K562 (cell line): ENCODE measurements around the gene ROR2. TPM values are rescaled to one million over a fixed set of nuclear protein-coding genes. Genes with fewer than 3 reads are reported as not detected.

Source experiments
- ATAC-seq: fragments of 200-7000 bp; cut with Tn5 transposase; 3 replicates; pipeline ENCODE4 v1.9.1; 2020; ENCODE audit warnings: moderate library complexity
- BruUV-seq: library from RNA; stranded (reverse); fragments of 400-500 nt; replicated peaks from 2 replicates; lab custom pipeline; 2021; lab: Mats Ljungman, UMichigan
- CTCF ChIA-PET: fragments of 300-600 bp; formaldehyde crosslinking; extraction: SDS; loops from one replicate; lab custom pipeline; 2021; ENCODE audit warnings: low intra/inter-chr PET ratio; lab: Yijun Ruan, JAX
- POLR2A ChIA-PET: fragments of 300-600, 350-650 bp; sonication (Branson Sonifier 250); formaldehyde crosslinking; extraction: SDS; loops from one replicate; lab custom pipeline; 2021; ENCODE audit warnings: antibody characterized with exemption, inconsistent platforms; lab: Yijun Ruan, JAX
- DNase-seq, 4 experiments: peaks; one replicate each; pipeline versions ENCODE4 v3.0.0 to v3.0.0-alpha.2; 2011 to 2018; ENCODE audit warnings: low spot score in 3 of 4, mixed read lengths in 3 of 4; ENCODE audit errors: extremely low read depth in 1 of 4
- FAIRE-seq: peaks from 2 replicates; lab custom pipeline; 2011; peaks lifted over from hg19 to GRCh38; lab: Jason Lieb, UNC
- H2AFZ ChIP-seq: 2 replicates; pipeline ENCODE4 v1.6.0; 2011; ENCODE audit warnings: low read depth, low read length, control low read depth, inconsistent platforms
- H3K27ac ChIP-seq: fragments of 200-600 bp; 3 replicates; pipeline ENCODE4 v1.8.0; 2011; ENCODE audit warnings: low read depth, mild to moderate bottlenecking, control low read depth, inconsistent platforms, low read length, moderate library complexity, mixed read lengths; ENCODE audit errors: extremely low read depth
- H3K27me3 ChIP-seq, 2 experiments: fragments of 300-600 bp in 1 of 2; 2 replicates in 1 of 2; 3 replicates in 1 of 2; pipeline versions ENCODE4 v1.6.0 to v1.8.0; 2011; ENCODE audit warnings: inconsistent platforms in 2 of 2, low read length in 2 of 2, mild to moderate bottlenecking in 1 of 2, mixed read lengths in 1 of 2, moderate library complexity in 1 of 2; ENCODE audit not compliant: control insufficient read depth in 2 of 2, insufficient read depth in 2 of 2
- H3K36me3 ChIP-seq: fragments of 300-600 bp; 3 replicates; pipeline ENCODE4 v1.8.0; 2011; ENCODE audit warnings: mild to moderate bottlenecking, low read length, inconsistent platforms; ENCODE audit not compliant: control insufficient read depth, insufficient read depth
- H3K4me1 ChIP-seq, 2 experiments: fragments of 200-600 bp in 1 of 2; replicated peaks in 1 of 2; 2 replicates in 1 of 2; 3 replicates in 1 of 2; pipeline versions ENCODE4 v1.5.1 to v1.8.0; 2011; ENCODE audit warnings: inconsistent platforms in 2 of 2, low read length in 2 of 2, mild to moderate bottlenecking in 1 of 2, mixed read lengths in 1 of 2, moderate library complexity in 1 of 2; ENCODE audit not compliant: control insufficient read depth in 2 of 2, insufficient read depth in 2 of 2
- H3K4me2 ChIP-seq: 2 replicates; pipeline ENCODE4 v1.6.1; 2011; ENCODE audit warnings: low read length, control low read depth, inconsistent platforms, mixed read lengths; ENCODE audit not compliant: insufficient read depth
- H3K4me3 ChIP-seq: fragments of 200-600 bp; sonication (generic), shearing (Covaris generic); 2 replicates; pipeline ENCODE4 v1.5.1; 2016; ENCODE audit warnings: control low read depth, inconsistent platforms
- H3K79me2 ChIP-seq: fragments of 200-600 bp; 3 replicates; pipeline ENCODE4 v1.8.0; 2011; ENCODE audit warnings: low read length, inconsistent platforms; ENCODE audit not compliant: control insufficient read depth, insufficient read depth
- H3K9ac ChIP-seq, 2 experiments: 2 replicates each; pipeline versions ENCODE4 v1.6.0 to v1.6.1; 2011; ENCODE audit warnings: low read depth in 2 of 2, low read length in 2 of 2, control low read depth in 1 of 2, inconsistent platforms in 1 of 2, mild to moderate bottlenecking in 1 of 2, mixed read lengths in 1 of 2; ENCODE audit not compliant: insufficient read depth in 1 of 2
- H3K9me1 ChIP-seq: one replicate; pipeline ENCODE4 v1.6.0; 2011; ENCODE audit warnings: inconsistent platforms, mild to moderate bottlenecking, low read length, moderate library complexity; ENCODE audit not compliant: control insufficient read depth, insufficient read depth
- H3K9me3 ChIP-seq: replicated peaks from 2 replicates; pipeline ENCODE4 v1.5.1; 2011; ENCODE audit warnings: low read depth, low read length, inconsistent platforms; ENCODE audit not compliant: control insufficient read depth, insufficient read depth
- H4K20me1 ChIP-seq: replicated peaks from 2 replicates; pipeline ENCODE4 v1.6.1; 2011; ENCODE audit warnings: low read length, inconsistent platforms, mixed read lengths; ENCODE audit not compliant: control insufficient read depth, insufficient read depth
- PML ChIP-seq: IDR thresholded peaks from 2 replicates; pipeline ENCODE4 v1.6.1; 2012; ENCODE audit warnings: low read length, inconsistent platforms
- TEAD2 ChIP-seq: fragments of 450-650 bp; IDR thresholded peaks from 2 replicates; pipeline ENCODE4 v1.6.1; 2016; ENCODE audit warnings: missing genetic modification characterization, control low read depth, missing compliant biosample characterization
- WGBS: fragments of 100-300 bp; shearing (Covaris generic); methylation state at CpG from one replicate; pipeline ENCODE4 v1.1.6; 2016; ENCODE audit warnings: low coverage, mixed read lengths; ENCODE audit not compliant: insufficient coverage; ENCODE audit errors: missing lambda C conversion rate; 5-methylcytosine and 5-hydroxymethylcytosine counted together
- in situ Hi-C: fragments of 300-500 bp; cut with MboI; formaldehyde crosslinking; loops from 4 replicates; pipeline ENCODE4 v1.15.0; 2018; ENCODE audit warnings: inconsistent platforms, mixed read lengths
- intact Hi-C: fragments of 100-400 bp; cut with micrococcal nuclease; formaldehyde crosslinking; loops from 2 replicates; pipeline ENCODE4 v1.14.2; 2022
- polyA plus RNA-seq, 8 experiments: library from polyadenylated mRNA; depleted of rRNA in 4 of 8; stranded (reverse) in 5 of 8; unstranded in 3 of 8; fragments of >200 nt; fragmentation: Nextera tagmentation in 2 of 8; fragmentation: Illumina TruSeq in 1 of 8; extraction: Ambion mirVana in 2 of 8; extraction: Trizol in 1 of 8; gene quantifications; 2 replicates each; pipeline versions ENCODE4 v1.2.1 to v1.2.3, GENCODE V29; 2011 to 2014; ENCODE audit warnings: inconsistent platforms in 1 of 8, missing spikeins in 1 of 8
- total RNA-seq, 7 experiments: library from RNA; depleted of rRNA in 6 of 7; stranded (reverse); fragments of >200 nt in 6 of 7; fragmentation: Illumina TruSeq in 2 of 7; extraction: Trizol in 2 of 7; gene quantifications; 2 replicates each; pipeline versions ENCODE4 v1.2.1 to v1.2.3, GENCODE V29; 2011 to 2021; ENCODE audit warnings: low replicate concordance in 1 of 7
- TF ChIP-seq, protein P1 (sequence below), 2 experiments: fragments of 450-650 bp in 1 of 2; sonication (generic) in 1 of 2; formaldehyde crosslinking; conservative IDR thresholded peaks; 2 replicates each; pipeline versions ENCODE4 v1.4.0 to v1.8.1; 2020 to 2022; ENCODE audit warnings: mild to moderate bottlenecking in 1 of 2, missing genetic modification reagents in 1 of 2
- TF ChIP-seq, protein P2 (sequence below): fragments of 250-450 bp; sonication (Bioruptor Pico); IDR thresholded peaks from 2 replicates; pipeline ENCODE4 v1.4.0; 2020; ENCODE audit warnings: borderline replicate concordance
- TF ChIP-seq, protein P3 (sequence below): conservative IDR thresholded peaks from 2 replicates; pipeline ENCODE4 v1.6.1; 2011; ENCODE audit warnings: low read depth, mild to moderate bottlenecking, low read length; ENCODE audit not compliant: control insufficient read depth

The ROR2 gene
- total and polyA plus RNA-seq, 9 of the 15 experiments (the other 6 are each of a cell fraction or from before 2014, with no cell fraction given) = 5.6 to 33.8 (median 15.3) TPM

DNA sequence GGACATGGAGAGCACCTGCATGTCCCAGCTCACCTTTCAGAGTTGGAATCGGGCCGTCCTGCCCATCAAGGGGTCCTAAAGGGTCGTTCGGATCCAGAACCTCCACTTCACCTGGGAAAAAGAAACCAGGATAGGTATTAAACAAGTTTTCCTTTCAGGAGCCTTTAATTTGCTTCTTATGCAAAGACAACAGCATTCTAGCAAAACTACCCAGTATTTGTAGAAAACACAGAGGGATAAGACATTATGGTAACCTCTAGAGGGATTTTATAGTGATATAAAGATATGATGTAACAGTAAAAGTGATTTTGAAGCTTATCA is 174.4 kb downstream of the ROR2 start:
- Histone ChIP-seq H3K27me3 (no peaks in the 10 kb centered on the region), H4K20me1 (no peaks in the 10 kb centered on the region), H3K4me1 (peaks cover 5 to 6% of the 10 kb centered on the region in 2 experiments; a peak in 4 of 5 replicates), H3K79me2 (peaks cover 27% of the 10 kb centered on the region; the same call in 2 of the 3 replicates), H2AFZ (no peak overlapping the region), H3K9me3 (no peaks in the 10 kb centered on the region), H3K4me3 (no peak overlapping the region), H3K36me3 (peaks cover 20% of the 10 kb centered on the region), H3K9me1 (no peaks in the 10 kb centered on the region), H3K9ac (no peak overlapping the region), H3K27ac (no peak overlapping the region), H3K4me2 (no peak overlapping the region)
- no TSS peak for BruUV-seq
- ChIA-PET CTCF (interaction anchor here (2.8 kb wide), 1 partner anchor 174 kb away, joined by 16 read pairs; the partner anchor contains the start of gene ROR2), POLR2A (interaction anchor here (0.6 kb wide), 1 partner anchor 11 kb away, joined by 3 read pairs; no protein-coding TSS in a partner anchor)
- WGBS = 0% methylated on average over 3 of the region's 4 CpGs
- no peak for FAIRE-seq
- ATAC-seq = no peak
- in situ Hi-C loops = no loop called here
- intact Hi-C loops = loop anchor here (1.0 to 10.0 kb wide), 3 partner anchors 129 to 203 kb away; partner anchors contain the start of gene ROR2
- TF ChIP-seq, protein P1, sequence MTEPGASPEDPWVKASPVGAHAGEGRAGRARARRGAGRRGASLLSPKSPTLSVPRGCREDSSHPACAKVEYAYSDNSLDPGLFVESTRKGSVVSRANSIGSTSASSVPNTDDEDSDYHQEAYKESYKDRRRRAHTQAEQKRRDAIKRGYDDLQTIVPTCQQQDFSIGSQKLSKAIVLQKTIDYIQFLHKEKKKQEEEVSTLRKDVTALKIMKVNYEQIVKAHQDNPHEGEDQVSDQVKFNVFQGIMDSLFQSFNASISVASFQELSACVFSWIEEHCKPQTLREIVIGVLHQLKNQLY (CRISPR knock-in tag; conservative IDR thresholded peaks at IDR 0.05) = no peak
- TF ChIP-seq PML (no peak), TEAD2 (tag) (no peak)
- TF ChIP-seq, protein P2, sequence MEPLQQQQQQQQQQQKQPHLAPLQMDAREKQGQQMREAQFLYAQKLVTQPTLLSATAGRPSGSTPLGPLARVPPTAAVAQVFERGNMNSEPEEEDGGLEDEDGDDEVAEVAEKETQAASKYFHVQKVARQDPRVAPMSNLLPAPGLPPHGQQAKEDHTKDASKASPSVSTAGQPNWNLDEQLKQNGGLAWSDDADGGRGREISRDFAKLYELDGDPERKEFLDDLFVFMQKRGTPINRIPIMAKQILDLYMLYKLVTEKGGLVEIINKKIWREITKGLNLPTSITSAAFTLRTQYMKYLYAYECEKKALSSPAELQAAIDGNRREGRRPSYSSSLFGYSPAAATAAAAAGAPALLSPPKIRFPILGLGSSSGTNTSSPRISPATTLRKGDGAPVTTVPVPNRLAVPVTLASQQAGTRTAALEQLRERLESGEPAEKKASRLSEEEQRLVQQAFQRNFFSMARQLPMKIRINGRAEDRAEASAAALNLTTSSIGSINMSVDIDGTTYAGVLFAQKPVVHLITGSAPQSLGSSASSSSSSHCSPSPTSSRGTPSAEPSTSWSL = no peak
- TF ChIP-seq, protein P3, sequence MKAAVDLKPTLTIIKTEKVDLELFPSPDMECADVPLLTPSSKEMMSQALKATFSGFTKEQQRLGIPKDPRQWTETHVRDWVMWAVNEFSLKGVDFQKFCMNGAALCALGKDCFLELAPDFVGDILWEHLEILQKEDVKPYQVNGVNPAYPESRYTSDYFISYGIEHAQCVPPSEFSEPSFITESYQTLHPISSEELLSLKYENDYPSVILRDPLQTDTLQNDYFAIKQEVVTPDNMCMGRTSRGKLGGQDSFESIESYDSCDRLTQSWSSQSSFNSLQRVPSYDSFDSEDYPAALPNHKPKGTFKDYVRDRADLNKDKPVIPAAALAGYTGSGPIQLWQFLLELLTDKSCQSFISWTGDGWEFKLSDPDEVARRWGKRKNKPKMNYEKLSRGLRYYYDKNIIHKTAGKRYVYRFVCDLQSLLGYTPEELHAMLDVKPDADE = no peak
- DNase-seq = no peak
